ENCODE results near the gene BAIAP2L1.

GRCh38 chr7:98266840-98267239 lies 134.1 kb downstream of the BAIAP2L1 start:
- TF ChIP-seq CTCF (IDR thresholded peaks at IDR 0.05): peak in 4 of 6 experiments; percentile 37 to 53 (median 47)
- no peak for TF ChIP-seq POLR2A (IDR thresholded peaks at IDR 0.05)

All from adrenal gland (tissue), 5 donors.